WERI-Rb-1 (cell line): ENCODE data around the gene XCR1.
A peak's percentile ranks its signal among the peaks of the same experiment; 100 is the strongest.
"Not testable (repeated sequence)": the region's sequence is repeated elsewhere in the genome, so short reads cannot be mapped to it uniquely, and the experiment has no call there.

Experiments
- DNase-seq: peaks from one replicate; pipeline ENCODE4 v3.0.0-alpha.2; 2020
- H3K27ac ChIP-seq: fragments of 250-450 bp; sonication (Bioruptor Pico); 2 replicates; pipeline ENCODE4 v1.5.1; 2020; ENCODE audit warnings: mild to moderate bottlenecking, moderate library complexity
- H3K27me3 ChIP-seq: fragments of 250-450 bp; sonication (Bioruptor Pico); 2 replicates; pipeline ENCODE4 v1.5.1; 2021; ENCODE audit warnings: mild to moderate bottlenecking, low read depth, moderate library complexity; ENCODE audit not compliant: insufficient read depth, severe bottlenecking
- H3K36me3 ChIP-seq: fragments of 250-450 bp; sonication (Bioruptor Pico); 2 replicates; pipeline ENCODE4 v1.5.1; 2020; ENCODE audit warnings: mild to moderate bottlenecking, moderate library complexity
- H3K4me3 ChIP-seq: 2 replicates; pipeline ENCODE4 v1.5.1; 2011; ENCODE audit warnings: low read depth, mild to moderate bottlenecking, control low read depth, low read length
- H3K9me3 ChIP-seq: fragments of 250-450 bp; sonication (Bioruptor Pico); 2 replicates; pipeline ENCODE4 v1.5.1; 2021; ENCODE audit warnings: mild to moderate bottlenecking, moderate library complexity; ENCODE audit not compliant: severe bottlenecking
- CTCF ChIP-seq: IDR thresholded peaks from 2 replicates; pipeline ENCODE4 v1.5.1; 2011; ENCODE audit warnings: low read depth, mild to moderate bottlenecking, control low read depth, inconsistent platforms, low read length

XCR1 gene

GRCh38 chr3:46006238-46007032 lies 20.8 kb downstream of the XCR1 start:
- no peak overlapping the region for H3K4me3 ChIP-seq
- TF ChIP-seq CTCF, result no peak
- DNase-seq, result no peak
- H3K27me3 ChIP-seq, result no peaks in the 10 kb centered on the region
- H3K27ac ChIP-seq, result no peak overlapping the region
- H3K36me3 ChIP-seq, result no peaks in the 10 kb centered on the region
- peaks cover 5% of the 10 kb centered on the region for H3K9me3 ChIP-seq

- peak overlapping the region; percentile 74 for H3K27ac ChIP-seq
- H3K27me3 ChIP-seq, H3K9me3 ChIP-seq, H3K4me3 ChIP-seq, H3K36me3 ChIP-seq: not testable (repeated sequence)
- DNase-seq, result peak; percentile 71
Observed at GRCh38 chr3:46003706-46004105, 23.6 kb downstream of the XCR1 start.

- no peaks in the 10 kb centered on the region for H3K27me3 ChIP-seq
- TF ChIP-seq CTCF, result no peak
- H3K36me3 ChIP-seq, result no peaks in the 10 kb centered on the region; the same call in 1 of the 2 replicates
Observed at GRCh38 chr3:46001178-46001577, 26.1 kb downstream of the XCR1 start.

GRCh38 chr3:45997942-45998341 lies 29.3 kb downstream of the XCR1 start:
- Histone ChIP-seq H3K4me3 (no peak overlapping the region), H3K36me3 (peaks cover 7% of the 10 kb centered on the region; the same call in 1 of the 2 replicates), H3K27me3 (no peaks in the 10 kb centered on the region), H3K27ac (no peak overlapping the region), H3K9me3 (peaks cover 7% of the 10 kb centered on the region)
- TF ChIP-seq CTCF, result no peak
- no peak for DNase-seq

More at GRCh38 chr3:46001178-46001577, 26.1 kb downstream of the XCR1 start:
- no peak for DNase-seq
- no peak overlapping the region for H3K4me3 ChIP-seq
- H3K27ac ChIP-seq, result no peak overlapping the region
- peaks cover 7% of the 10 kb centered on the region for H3K9me3 ChIP-seq

GRCh38 chr3:45997499-45997898 lies 29.8 kb downstream of the XCR1 start:
- H3K27me3 ChIP-seq, H3K9me3 ChIP-seq, DNase-seq, H3K27ac ChIP-seq, H3K4me3 ChIP-seq, H3K36me3 ChIP-seq: not testable (repeated sequence)

- Histone ChIP-seq H3K9me3 (no peaks in the 10 kb centered on the region), H3K27ac (peak within 1 kb of the TSS; percentile 98), H3K27me3 (no peaks in the 10 kb centered on the region), H3K36me3 (peaks cover 8% of the 10 kb centered on the region; the same call in 1 of the 2 replicates), H3K4me3 (peak within 1 kb of the TSS; percentile 90)
- TF ChIP-seq CTCF, result no peak
- DNase-seq, result peak; percentile 95
Observed at GRCh38 chr3:45995236-45996192, 31.8 kb downstream of the XCR1 start, which contains the start of gene FYCO1. TSS of gene FYCO1 (minus strand) at chr3:45995824. CDS start at chr3:45984910, 10,914 bp downstream.
